ENCODE measurements around the gene TACC2. TPM values are rescaled to one million over a fixed set of nuclear protein-coding genes. Genes with fewer than 3 reads are reported as not detected.

Gene TACC2
- total RNA-seq, 4 donors from 2014 or later: 191 to 400 (median 261) TPM

DNA sequence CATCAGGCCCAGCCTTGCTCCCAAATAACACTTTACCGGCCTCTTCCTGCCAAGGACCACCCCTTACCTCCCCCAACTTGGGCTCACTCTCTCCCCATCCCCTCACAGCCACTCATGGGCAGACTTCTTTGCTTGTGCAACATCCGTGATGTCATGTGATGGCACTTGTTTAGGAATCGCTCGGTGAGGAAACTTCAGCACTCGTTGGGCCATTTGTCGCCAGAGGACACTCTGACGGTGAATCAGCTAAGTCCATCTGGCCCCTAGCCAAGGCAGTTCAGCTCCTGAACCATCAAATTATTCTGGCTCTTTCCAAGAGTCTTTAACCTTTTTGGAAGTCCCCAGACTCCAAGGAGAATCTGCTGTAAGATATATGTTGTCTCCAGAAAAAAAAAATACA lies 301.4 kb downstream of the TACC2 start:
- no peak overlapping the region for H3K4me3 ChIP-seq (ENCODE audit: low read depth, poor library complexity, severe bottlenecking)
- intact Hi-C loops (cut with DNase I; ENCODE audit: low total_unique reads): no loop called here
- 72 to 74% methylated on average over 7 of the region's 7 CpGs for WGBS, 2 donors
- no peak for TF ChIP-seq POLR2A (IDR thresholded peaks at IDR 0.05)
- TF ChIP-seq, protein P1, sequence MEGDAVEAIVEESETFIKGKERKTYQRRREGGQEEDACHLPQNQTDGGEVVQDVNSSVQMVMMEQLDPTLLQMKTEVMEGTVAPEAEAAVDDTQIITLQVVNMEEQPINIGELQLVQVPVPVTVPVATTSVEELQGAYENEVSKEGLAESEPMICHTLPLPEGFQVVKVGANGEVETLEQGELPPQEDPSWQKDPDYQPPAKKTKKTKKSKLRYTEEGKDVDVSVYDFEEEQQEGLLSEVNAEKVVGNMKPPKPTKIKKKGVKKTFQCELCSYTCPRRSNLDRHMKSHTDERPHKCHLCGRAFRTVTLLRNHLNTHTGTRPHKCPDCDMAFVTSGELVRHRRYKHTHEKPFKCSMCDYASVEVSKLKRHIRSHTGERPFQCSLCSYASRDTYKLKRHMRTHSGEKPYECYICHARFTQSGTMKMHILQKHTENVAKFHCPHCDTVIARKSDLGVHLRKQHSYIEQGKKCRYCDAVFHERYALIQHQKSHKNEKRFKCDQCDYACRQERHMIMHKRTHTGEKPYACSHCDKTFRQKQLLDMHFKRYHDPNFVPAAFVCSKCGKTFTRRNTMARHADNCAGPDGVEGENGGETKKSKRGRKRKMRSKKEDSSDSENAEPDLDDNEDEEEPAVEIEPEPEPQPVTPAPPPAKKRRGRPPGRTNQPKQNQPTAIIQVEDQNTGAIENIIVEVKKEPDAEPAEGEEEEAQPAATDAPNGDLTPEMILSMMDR (IDR thresholded peaks at IDR 0.05): no peak
- DNase-seq (ENCODE audit: low spot score in 2 of 2): peak in 1 of 2 donors; percentile 79

DNA sequence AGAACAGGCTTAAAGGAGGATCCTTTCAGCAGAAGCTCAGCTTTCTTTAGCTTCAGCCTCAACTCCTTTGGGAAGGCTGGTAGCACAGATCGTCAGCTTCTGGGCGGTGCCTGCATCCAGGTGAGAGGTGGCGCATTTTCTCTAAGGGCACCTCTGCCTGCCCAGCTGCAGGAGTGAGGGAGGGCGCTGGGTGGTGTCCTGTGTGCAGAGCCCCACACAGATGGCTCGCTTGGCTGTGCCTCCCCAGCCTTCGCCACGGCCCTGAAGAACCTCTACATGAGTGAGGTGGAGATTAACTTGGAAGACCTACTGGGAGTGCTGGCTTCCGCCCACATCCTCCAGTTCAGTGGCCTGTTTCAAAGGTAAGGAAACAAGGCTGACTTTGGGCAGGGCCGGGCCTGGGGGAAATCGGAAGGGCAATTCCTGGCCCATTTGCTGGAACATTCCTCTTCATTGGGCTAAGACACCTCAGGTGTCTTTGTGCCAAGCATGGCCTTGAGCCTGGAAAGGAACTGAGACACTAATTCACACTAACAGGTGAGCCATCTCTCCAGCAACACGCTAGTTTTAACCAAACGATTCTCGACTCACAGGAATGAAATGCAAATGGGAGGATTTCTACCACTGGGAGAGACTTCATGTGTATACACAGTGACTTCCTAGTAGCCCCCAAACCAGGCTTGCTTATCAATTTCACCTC lies 302.0 kb downstream of the TACC2 start:
- peak in 1 of 2 donors; percentile 83 for DNase-seq (ENCODE audit: low spot score in 2 of 2)
- TF ChIP-seq, protein P1 (IDR thresholded peaks at IDR 0.05): no peak
- TF ChIP-seq POLR2A (IDR thresholded peaks at IDR 0.05): no peak
- intact Hi-C loops (cut with DNase I; ENCODE audit: low total_unique reads): no loop called here
- WGBS, 2 donors: 43 to 73% methylated on average over 12 to 13 of the region's 13 CpGs
- no peak overlapping the region for H3K4me3 ChIP-seq (ENCODE audit: low read depth, poor library complexity, severe bottlenecking)

DNA sequence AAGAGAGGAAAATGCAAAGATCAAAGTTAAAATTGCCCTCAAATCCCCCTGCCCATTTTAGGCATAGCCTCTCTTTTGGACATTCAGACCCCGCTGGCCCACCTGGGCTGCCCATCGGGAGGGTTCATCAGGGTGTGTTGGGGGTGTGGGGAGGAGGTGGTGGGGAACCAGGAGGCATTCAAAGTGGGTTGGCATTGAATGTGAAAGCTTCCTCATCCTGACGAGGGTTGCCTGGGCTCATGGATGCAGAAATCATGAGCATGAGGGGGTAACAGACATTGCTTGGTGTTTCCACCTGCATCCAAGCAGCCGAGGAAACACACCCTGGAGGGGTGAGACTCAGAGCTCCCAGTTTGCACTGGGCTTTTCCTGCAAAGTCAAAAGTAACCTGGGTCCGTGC lies 302.8 kb downstream of the TACC2 start:
- WGBS, 2 donors: 77 to 84% methylated on average over 4 to 5 of the region's 5 CpGs
- DNase-seq (ENCODE audit: low spot score in 2 of 2): peak in 1 of 2 donors; percentile 53
- no peak overlapping the region for H3K4me3 ChIP-seq (ENCODE audit: low read depth, poor library complexity, severe bottlenecking)
- no peak for TF ChIP-seq POLR2A (IDR thresholded peaks at IDR 0.05)
- TF ChIP-seq, protein P1 (IDR thresholded peaks at IDR 0.05): no peak
- intact Hi-C loops (cut with DNase I; ENCODE audit: low total_unique reads): no loop called here

DNA sequence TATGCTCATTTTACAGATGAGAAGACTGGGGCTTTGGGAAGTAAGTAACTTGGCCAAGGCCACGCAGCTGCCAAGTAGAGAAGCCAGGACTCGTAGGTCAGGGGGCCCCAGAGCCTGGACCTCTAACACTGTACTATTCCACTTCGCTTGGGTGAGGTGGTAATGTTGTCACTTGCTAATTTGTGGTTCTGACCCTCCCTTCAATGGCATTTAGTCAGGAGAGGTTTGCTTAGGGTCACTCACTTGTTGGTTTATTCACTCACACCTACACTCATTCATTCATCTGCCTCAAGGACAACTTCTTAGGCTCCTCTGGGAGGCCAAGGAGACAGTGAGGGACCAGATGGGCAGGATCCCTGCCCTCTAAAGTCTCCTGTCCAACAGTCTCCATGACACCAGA lies 303.4 kb downstream of the TACC2 start:
- TF ChIP-seq, protein P1 (IDR thresholded peaks at IDR 0.05): no peak
- no peak for TF ChIP-seq POLR2A (IDR thresholded peaks at IDR 0.05)
- H3K4me3 ChIP-seq (ENCODE audit: low read depth, poor library complexity, severe bottlenecking): no peak overlapping the region
- intact Hi-C loops (cut with DNase I; ENCODE audit: low total_unique reads): no loop called here
- WGBS, 2 donors: 71 to 84% methylated on average over 3 of the region's 3 CpGs
- DNase-seq (ENCODE audit: low spot score in 2 of 2): peak in 1 of 2 donors; percentile 43

DNA sequence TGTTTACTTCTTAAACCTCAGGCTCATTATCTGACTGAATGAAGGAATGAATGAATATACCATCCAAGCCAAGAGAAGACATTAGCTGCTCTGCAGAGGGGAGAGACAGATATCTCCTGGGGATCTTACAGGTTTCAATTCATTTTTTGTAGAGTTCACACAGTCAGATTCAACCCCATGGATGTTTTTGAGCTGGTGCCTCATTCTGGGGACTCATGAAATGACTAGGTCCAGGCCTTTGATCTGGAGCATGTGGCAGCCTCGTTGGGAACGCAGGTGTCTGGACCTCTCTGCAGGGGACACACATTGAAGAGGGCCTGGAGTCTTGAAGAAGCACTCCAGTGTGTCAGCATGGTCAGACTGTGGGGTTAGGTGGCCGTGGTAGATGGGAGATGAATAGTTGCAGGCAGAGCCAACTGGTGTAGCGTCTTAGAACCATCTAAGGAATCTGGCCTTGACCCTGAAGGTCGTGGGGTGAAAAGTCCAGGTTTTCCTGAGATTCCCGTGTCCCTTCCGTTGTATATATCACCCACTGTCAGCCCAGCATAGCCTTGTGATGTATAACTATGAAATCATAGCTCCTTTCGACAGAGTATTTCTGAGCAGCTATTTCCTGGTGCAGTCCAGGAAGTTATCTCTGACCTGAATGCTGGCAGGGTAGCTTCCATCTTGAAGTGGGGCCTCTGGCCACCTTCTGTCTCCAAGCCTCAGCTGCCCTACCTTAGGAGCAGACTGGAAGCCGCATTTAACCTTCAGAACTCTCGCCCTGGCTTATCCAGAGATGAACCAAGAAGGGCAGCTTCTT lies 304.4 kb downstream of the TACC2 start:
- 74 to 77% methylated on average over 10 of the region's 10 CpGs for WGBS, 2 donors
- H3K4me3 ChIP-seq (ENCODE audit: low read depth, poor library complexity, severe bottlenecking): no peak overlapping the region
- no peak for TF ChIP-seq POLR2A (IDR thresholded peaks at IDR 0.05)
- TF ChIP-seq, protein P1 (IDR thresholded peaks at IDR 0.05): no peak
- DNase-seq (ENCODE audit: low spot score in 2 of 2): no peak
- intact Hi-C loops (cut with DNase I; ENCODE audit: low total_unique reads): no loop called here

Measured in lower leg skin (tissue), 4 donors.